GM21367 (cell line): ENCODE measurements around the gene SLC6A8.
"Not testable (repeated sequence)": the region's sequence is repeated elsewhere in the genome, so short reads cannot be mapped to it uniquely, and the experiment has no call there.

Experiments
- ATAC-seq: cut with Tn5 transposase; IDR thresholded peaks from one replicate; pipeline ENCODE4 v1.9.1; 2021; ENCODE audit not compliant: unreplicated experiment

The SLC6A8 gene

DNA sequence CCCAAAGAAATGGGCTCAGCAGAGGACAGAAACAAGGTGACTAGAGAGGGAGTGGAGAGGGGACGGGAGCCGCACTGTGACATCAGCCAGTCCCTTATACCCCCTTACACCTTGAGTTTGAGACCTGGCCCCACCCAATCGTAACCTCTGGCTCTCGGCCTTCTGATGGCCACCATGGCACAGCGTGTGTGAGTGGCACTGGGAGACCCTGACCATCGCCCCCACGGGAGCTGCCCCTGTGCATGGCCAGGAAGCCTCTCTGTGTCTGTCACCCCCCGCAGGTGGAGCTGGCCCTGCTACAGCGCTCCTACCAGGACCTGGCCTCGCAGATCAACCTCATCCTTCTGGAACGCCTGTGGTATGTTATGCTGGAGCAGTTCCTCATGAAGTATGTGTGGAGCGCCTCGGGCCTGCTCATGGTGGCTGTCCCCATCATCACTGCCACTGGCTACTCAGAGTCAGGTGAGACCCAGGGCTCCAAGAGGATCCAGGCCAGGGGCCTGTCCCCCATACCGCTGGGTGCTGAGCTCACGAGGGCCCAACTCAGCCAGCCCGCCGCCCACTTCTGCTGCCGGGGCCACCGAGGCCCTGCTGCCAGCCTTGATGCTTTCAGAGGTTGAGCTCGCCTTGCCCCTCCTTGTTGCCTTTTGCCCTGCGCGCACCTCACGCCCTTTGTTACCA, 41.4 kb downstream of the SLC6A8 start:
- no peak for ATAC-seq

DNA sequence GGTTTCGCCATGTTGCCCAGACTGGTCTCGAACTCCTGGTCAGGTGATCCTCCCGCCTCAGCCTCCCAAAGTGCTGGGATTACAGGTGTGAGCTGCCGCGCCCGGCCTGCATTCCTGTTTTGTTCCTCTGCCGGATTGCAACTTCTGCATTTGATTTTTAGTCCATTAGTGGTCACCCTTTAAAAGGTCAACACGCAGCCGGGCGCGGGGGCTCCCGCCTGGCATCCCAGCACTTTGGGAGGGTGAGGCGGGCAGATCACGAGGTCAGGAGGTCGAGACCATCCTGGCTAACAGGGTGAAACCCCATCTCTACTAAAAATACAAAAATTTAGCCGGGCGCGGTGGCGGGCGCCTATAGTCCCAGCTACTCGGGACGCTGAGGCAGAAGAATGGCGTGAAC, 42.4 kb downstream of the SLC6A8 start:
- ATAC-seq = not testable (repeated sequence)

DNA sequence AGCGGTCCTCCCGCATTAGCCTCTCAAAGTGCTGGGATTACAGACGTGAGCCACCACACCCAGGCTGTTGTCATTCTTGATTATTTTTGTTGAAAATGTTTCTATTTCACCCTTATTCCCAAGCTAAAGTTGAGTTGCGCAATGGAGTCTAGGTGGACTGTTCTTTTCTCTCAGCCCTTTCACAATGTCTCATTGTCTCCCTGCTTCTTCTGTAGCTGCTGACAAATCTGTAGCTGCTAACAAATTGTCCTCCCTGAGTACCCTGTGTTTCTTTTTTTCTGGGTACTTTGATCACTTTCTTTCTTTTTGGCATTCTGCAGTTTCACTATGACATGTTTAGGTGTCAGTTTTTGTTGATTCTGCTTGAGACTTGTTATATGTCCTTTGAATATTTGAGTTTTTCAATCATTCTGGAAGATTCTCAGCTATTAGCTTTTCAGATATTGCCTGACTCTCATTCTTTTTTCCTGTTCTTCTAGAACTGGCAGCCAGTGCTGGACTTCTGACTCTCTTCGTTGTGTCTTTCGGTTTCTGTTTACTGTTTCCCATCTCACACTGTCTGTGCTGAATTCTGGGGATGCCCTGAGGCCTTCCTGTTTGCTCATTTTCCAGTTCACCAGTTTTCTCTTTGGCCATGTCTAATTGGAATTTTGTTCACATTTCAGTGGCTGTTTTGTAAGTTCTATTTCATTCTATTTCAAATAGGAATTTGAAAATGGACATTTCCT, 43.6 kb downstream of the SLC6A8 start:
- ATAC-seq = no peak

DNA sequence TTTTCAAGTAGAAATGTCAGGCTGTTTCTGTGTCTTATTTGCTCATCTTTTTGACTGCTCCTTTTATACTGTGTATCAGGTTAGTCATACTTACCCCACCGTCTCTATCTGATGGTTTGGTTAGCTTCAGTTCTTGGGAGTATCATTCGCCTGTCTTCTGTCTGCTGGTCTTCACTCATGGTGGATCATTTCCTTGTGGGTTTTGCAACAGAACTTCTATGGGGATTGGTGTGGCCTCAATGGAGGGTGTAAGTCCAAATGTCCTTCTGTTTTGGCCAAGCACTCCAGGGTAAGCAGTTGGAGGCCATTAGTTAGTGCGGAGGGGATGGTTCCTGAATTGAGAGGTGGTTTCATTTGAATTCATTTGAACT, 44.1 kb downstream of the SLC6A8 start:
- ATAC-seq = no peak

DNA sequence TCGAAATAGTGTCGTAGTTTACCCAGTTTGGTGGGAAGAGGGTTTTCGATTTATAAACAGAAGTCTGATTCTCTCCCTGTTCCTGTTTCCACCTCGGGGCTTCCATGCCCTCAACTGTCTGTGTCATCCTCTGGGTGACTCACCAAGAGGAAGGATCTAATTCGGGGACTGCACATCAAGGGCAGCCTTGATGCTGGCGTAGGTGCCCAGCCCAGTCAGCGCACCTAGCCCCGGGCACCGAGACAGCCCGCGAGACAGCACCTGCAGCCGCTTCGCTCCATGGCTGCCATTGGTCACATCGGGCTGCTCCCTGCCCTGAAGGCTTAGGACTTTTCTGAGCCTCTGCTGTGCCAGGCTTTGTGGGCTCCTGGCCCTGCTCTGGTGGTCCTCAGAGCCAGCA, 44.7 kb downstream of the SLC6A8 start:
- no peak for ATAC-seq

DNA sequence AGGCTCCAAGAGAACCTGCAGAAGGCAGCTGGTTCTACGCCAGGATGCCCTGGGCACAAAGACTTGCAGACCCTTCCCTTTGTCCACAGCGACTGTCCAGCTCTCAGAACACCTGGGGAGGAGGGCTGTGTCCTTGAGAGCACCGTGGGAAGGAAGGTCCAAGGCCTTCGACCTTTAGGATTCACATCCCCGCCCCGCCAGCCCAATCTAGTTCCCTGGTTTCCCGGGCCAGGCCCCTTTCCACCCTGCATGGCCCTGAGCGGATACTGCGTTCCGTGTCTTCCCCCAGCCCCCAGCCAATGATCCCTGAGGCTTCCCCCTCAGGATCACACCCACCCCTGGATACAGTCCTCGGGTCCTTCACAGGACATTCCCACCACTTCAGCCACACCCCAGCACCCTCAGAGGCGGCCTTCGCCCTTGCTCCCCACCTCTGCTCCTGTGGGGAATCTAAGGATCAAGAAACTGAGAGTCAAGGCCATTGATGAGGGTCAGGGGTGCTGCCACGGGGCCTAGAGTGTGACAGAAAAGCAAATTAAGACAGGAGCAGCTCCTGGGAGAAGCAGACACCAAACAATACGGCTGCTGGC, 46.0 kb downstream of the SLC6A8 start:
- ATAC-seq = no peak

DNA sequence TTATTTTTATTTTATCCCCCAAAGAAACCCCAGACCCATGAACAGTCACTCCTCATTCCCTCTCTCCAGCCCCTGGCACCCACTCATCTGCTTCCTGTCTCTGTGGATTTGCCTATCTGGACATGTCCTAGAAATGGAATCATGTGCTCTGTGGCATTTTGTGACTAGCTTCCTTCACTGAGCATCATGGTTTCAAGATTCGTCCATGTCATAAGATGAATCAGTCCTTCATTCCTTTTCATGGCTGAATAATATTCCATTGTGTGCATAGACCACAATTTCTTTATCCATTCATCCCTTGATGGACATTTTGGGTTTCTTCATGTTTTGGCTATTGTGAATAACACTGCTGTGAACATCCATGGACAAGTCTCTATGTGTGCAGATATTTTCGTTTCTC, 47.1 kb downstream of the SLC6A8 start:
- no peak for ATAC-seq

DNA sequence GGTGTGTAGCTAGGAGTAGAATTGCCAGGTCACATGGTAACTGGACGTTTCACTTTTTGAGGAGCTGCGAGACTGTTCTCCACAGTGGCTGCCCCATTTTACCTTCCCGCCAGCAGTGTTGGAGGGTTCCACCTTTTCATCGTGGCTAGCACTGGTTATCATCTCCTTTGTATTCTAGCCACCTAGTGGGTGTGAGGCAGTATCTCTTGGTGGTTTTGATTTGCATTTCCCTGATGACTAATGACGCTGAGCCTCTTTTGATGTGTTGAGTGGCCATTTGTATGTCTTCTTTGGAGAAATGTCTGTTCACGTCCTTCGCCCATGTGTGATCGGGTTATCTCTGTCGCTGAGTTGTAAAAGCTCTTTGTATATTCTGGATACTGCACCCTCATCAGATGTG, 47.5 kb downstream of the SLC6A8 start:
- no peak for ATAC-seq

DNA sequence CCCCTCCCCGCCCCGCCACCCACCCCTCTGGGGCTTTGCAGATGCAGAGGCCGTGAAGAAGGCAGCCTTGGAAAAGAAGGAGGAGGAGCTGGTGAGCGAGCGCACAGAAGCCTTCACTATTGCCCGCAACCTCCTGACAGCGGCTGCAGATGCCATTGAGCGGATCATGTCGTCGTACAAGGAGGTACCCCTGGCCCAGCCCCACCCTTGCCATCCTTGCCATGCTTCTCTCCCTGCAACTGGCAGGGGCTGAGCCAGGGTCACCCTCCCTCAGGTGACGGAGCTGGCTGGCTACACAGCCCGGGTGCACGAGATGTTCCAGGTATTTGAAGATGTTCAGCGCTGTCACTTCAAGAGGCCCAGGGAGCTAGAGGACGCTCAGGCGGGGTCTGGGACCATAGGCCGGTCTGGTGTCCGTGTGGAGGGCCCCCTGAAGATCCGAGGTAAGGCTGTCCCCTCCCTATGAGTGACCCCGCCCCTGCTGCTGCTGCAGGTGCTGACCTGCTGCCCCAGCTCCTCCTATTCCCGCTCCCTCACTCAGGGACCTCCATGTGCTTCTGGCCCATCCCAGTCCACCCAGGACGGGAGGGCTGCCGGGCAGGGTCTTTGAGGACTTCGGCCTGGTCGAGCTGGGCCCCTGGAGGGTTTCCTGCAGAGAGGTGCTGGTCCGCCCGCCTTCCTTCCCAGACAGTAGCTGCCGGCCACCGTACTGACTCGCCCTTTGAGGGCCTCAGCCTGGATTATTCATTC, 48.5 kb downstream of the SLC6A8 start:
- no peak for ATAC-seq

DNA sequence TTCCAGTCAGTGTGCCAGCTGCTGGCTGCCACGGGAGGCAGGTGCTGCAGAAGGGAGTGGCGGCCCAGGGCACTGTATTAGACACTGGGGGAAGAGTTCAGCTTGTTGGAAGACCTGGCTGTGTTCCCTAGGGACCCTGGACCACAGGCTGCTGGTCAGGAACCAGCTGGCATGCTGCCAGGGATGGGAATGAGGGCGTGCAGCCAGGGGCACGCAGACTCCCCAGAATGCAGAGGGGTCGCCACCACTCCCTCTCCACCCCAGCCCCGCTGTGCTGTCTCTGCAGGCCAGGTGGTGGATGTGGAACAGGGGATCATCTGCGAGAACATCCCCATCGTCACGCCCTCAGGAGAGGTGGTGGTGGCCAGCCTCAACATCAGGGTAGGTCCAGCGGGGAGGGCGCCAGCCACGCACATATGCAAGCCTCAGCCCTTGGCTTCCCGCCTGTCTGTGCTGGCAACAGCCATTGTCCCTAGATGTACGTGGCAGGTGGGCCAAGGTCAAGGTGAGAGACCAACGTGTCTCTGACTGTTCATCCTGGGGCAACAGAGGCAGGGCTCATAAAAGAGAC, 49.2 kb downstream of the SLC6A8 start:
- ATAC-seq = no peak

DNA sequence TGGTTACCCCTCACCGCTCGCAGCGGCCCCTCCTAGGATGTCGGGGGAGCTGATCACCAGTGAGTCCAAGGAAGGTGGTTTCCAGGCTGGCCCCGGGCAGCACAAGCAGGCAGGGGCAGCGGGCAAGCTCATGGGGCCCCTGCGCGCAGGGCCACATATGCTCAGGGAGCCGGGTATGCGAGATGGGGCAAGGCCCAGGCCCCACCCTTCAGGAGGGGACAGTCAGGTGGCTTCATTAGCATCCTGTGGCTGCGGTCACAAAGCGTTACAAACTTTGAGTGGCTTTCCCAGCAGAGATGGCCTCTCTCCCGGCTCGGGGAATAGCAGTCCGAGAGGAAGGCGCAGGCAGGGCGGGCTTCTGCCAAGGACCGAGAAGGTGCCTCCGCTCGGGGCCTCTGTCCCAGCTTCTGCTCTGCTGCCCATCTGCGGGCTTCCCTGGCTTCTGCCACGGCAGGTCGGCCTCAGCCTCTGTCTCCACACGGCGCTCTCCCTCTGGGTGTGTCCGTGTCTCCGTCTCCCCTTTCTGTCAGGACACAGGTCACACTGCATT, 50.4 kb downstream of the SLC6A8 start:
- ATAC-seq = no peak

DNA sequence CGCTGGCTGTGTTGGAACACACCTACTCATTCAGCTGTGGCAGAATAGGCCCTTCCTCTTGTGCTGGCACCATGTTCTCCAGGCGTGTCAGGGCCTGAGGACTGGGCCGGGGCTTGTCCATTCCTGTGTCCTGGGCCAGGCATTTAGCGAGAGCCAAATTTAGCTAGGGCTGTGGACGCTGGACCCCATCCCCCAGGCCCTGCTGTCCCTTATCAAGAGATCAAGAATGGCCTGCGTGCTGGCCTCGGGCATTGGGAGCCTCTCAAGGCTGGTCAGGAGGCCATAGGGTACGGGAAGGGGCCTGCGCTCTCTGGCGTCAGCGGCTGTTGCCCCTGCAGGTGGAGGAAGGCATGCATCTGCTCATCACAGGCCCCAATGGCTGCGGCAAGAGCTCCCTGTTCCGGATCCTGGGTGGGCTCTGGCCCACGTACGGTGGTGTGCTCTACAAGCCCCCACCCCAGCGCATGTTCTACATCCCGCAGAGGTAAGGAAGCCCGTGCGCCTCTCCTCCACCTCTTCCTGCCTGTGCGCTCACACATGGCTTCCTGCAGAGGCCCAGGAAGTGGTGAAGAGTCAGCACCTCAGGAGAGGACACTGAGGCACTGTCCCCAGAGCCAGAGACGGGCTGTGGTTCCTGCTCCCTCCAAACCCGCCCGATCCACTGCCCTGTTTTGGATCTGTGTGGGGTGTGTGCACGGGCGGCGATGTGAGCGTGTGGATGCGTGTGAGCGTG, 52.2 kb downstream of the SLC6A8 start:
- ATAC-seq = no peak

DNA sequence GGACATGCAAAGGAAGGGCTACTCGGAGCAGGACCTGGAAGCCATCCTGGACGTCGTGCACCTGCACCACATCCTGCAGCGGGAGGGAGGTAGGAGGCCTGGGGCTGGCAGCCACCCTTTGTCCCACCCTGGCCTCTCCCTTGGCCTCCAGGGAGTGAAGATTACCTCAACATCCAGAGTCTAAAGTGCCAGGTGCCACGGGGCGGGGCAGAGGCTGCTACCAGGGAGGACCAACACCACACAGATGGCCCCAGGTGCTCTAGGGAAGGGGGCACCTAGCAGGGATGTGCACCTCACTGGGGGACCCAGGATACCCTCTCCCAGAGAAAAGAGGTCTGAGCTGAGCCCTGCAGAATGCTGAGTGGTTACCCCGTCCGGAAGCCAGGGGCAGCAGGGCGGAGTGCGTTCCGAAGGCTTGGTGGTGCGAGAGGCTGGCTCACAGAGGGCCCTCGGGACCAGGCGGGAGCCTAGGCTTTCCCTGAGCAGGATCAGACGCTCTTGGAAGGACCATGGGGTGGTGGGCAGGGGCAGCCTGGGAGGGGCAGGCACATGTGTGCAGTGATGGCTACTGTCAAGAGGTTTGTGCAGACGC, 53.0 kb downstream of the SLC6A8 start:
- ATAC-seq = no peak

DNA sequence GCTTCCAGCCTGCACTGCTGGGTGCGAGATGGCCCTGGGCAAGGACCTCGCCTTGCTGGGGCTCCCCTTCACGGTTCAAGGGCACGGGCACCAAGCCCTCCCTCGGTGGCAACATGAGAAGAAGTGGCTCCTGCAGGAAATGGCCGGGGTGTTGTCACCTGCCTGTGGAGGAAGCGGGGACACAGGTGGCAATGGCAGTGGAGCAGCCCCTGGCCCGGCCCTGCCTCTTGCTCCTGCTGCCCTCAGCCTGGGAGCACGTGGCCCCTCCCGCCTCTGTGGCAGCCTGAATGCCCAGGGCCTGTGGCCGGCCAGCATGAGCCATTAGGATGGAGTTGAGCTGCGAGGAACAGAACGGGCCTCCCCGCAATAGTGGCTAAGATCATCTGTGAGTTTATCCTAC, 53.7 kb downstream of the SLC6A8 start:
- ATAC-seq = no peak

DNA sequence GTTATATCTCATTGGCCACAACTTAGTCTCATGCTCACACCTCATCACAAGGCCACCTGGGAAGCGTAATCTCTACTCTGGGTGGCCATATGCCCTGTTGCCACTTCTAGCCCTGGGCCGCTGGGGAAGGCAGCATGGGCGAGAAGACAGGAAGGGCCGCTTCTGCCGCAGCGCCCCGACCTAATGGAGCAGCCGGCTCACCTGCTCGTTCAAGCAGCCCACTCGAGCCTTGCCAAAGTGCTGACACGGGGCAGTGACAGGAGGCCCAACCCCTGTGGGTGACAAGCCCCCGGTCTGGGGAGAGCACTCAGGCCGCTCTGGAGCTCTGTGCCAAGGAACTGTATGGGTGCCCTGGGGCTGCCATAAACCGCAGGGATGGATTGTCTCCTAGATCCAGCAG, 54.4 kb downstream of the SLC6A8 start:
- not testable (repeated sequence) for ATAC-seq

DNA sequence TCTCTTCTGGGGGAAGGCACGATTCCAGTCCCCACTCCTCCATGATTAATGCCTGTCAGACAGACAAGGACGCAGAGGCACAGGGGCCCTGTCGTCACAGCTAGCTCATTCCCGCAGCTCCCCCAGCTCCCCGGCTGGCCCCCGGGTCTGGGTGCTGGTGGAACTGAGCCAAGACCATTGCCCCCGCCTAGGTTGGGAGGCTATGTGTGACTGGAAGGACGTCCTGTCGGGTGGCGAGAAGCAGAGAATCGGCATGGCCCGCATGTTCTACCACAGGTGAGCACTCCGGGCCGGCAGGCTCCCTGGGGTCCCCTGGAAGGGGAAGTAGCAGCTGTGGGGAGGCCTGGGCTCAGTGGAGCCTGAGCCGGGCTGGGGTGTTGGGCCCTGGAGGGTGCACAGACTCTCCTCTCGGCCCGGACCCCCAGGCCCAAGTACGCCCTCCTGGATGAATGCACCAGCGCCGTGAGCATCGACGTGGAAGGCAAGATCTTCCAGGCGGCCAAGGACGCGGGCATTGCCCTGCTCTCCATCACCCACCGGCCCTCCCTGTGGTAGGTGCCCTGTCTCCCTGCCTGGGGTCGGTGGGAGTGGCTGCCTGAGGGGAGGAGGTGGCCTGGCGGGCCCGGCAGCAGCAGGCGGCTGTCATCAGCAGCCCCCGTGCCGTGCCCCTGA, 55.2 kb downstream of the SLC6A8 start:
- not testable (repeated sequence) for ATAC-seq

DNA sequence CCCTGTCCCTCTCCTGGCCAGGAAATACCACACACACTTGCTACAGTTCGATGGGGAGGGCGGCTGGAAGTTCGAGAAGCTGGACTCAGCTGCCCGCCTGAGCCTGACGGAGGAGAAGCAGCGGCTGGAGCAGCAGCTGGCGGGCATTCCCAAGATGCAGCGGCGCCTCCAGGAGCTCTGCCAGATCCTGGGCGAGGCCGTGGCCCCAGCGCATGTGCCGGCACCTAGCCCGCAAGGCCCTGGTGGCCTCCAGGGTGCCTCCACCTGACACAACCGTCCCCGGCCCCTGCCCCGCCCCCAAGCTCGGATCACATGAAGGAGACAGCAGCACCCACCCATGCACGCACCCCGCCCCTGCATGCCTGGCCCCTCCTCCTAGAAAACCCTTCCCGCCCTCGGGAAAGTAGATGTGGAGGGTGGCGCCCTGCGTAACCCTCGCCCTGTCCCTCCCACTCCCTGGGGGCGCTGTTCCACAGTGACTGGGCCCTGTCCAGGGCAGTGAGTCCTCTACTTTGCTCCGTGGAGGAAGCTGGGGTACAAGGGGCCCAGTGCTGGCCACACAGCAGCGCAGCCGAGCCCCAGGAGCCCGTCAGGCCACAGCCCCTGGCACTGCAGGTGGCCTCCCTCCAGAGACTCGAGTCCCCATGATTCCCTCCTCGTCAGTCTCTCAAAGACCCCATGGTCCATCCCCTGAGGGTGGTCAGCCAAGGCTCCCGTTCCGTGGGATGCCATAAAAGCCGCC, 55.9 kb downstream of the SLC6A8 start:
- not testable (repeated sequence) for ATAC-seq

DNA sequence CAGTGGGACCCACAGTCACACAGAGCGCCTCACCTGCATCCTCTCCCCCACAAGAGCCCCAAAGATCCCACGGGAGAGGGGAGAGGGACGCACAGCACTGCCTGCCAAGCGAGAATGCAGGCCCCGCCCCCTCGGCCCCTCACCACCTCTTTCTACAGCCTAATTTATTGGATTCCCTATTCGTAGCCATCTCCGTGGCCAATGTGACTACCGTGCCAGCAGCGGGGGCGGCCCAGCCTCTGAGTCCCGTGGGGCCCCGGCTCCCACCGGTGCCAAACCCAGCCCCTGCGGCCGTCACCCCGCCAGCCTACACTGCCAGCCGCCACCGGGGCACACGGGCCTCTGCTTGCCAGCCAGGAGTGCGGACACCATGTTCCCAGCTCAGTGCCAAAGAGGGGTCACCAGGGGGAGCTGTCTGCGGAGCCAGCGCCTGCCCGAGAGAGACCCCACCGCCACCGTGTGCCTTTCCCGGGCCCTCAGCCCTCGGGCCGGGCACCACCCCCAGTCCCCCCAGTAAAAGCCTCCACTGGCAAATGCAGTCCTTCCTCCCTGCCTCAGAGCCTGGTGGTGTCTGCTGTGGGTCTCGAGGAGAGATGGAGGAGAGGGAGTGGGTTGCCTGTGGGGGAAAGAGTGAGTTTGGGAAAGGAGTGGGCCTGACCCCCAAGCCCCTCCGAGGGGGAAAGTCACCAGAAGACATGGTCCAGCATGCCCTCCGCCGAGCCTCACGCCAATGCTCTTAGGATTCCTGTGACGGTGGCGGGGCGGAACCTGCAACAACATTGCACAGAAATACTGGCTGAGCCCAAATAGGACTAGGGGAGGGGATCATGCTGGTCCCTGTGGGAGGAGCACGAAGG, 56.7 kb downstream of the SLC6A8 start:
- ATAC-seq = no peak
